ENCODE measurements around the gene SORD.
A peak's percentile ranks its signal among the peaks of the same experiment; 100 is the strongest.
"Not testable (repeated sequence)": the region's sequence is repeated elsewhere in the genome, so short reads cannot be mapped to it uniquely, and the experiment has no call there.

SORD gene

GRCh38 chr15:45022871-45023658, at the start of gene SORD:
SORD (plus strand) TSS chr15:45023195; CDS start chr15:45023284, 89 bp downstream.
- DNase-seq, result peak; percentile 89

GRCh38 chr15:44976183-44976582, 46.8 kb upstream of the SORD start:
- DNase-seq, result not testable (repeated sequence)

- DNase-seq, result not testable (repeated sequence)
Measured at GRCh38 chr15:44977781-44978180, 45.2 kb upstream of the SORD start.

GRCh38 chr15:44979617-44980339, 43.2 kb upstream of the SORD start:
- not testable (repeated sequence) for DNase-seq

- DNase-seq, result not testable (repeated sequence)
Measured at GRCh38 chr15:44984144-44984543, 38.9 kb upstream of the SORD start.

- DNase-seq, result not testable (repeated sequence)
Measured at GRCh38 chr15:44986346-44987055, 36.5 kb upstream of the SORD start.

GRCh38 chr15:44987711-44988110, 35.3 kb upstream of the SORD start:
- not testable (repeated sequence) for DNase-seq

- not testable (repeated sequence) for DNase-seq
Measured at GRCh38 chr15:44988184-44988869, 34.7 kb upstream of the SORD start.

- not testable (repeated sequence) for DNase-seq
Measured at GRCh38 chr15:44988870-44989219, 34.1 kb upstream of the SORD start.

GRCh38 chr15:44997632-44998031, 25.4 kb upstream of the SORD start:
- not testable (repeated sequence) for DNase-seq

- no peak for DNase-seq
Measured at GRCh38 chr15:44999105-44999504, 23.9 kb upstream of the SORD start.

GRCh38 chr15:45001180-45001579, 21.8 kb upstream of the SORD start:
- not testable (repeated sequence) for DNase-seq

- DNase-seq, result not testable (repeated sequence)
Measured at GRCh38 chr15:45003731-45004410, 19.1 kb upstream of the SORD start.

GRCh38 chr15:45004590-45005175, 18.3 kb upstream of the SORD start:
- DNase-seq, result not testable (repeated sequence)

- no peak for DNase-seq
Measured at GRCh38 chr15:45009046-45009445, 13.9 kb upstream of the SORD start.

- not testable (repeated sequence) for DNase-seq
Measured at GRCh38 chr15:45015114-45015513, 7.9 kb upstream of the SORD start.

GRCh38 chr15:45020222-45020900, 2.6 kb upstream of the SORD start:
- not testable (repeated sequence) for DNase-seq

- DNase-seq, result not testable (repeated sequence)
Measured at GRCh38 chr15:45020901-45021259, 2.1 kb upstream of the SORD start.

GRCh38 chr15:45021348-45021747, 1.6 kb upstream of the SORD start:
- no peak for DNase-seq

- DNase-seq, result no peak
Measured at GRCh38 chr15:45023659-45024225, 747 bp downstream of the SORD start.

- DNase-seq, result not testable (repeated sequence)
Measured at GRCh38 chr15:45024649-45025048, 1.7 kb downstream of the SORD start.
